ENCODE data around the gene FXYD1.

- TF ChIP-seq CTCF (IDR thresholded peaks at IDR 0.05) (no peak), POLR2AphosphoS5 (IDR thresholded peaks at IDR 0.05) (no peak)
Measured at GRCh38 chr19:35177377-35178274, 39.0 kb downstream of the FXYD1 start.

Data from esophagus muscularis mucosa (tissue), 3 donors.